IPS-18c (cell line): ENCODE results near the gene EIF2D.

Source experiments
- H3K4me3 ChIP-seq: 2 replicates; pipeline ENCODE4 v1.7.0; 2013; ENCODE audit warnings: low read depth, mild to moderate bottlenecking, low read length, moderate library complexity; ENCODE audit not compliant: insufficient read depth
- H3K9me3 ChIP-seq: one replicate; pipeline ENCODE4 v1.6.1; 2013; ENCODE audit warnings: mild to moderate bottlenecking, low read length, moderate library complexity; ENCODE audit not compliant: control insufficient read depth, insufficient read depth

The EIF2D gene

DNA sequence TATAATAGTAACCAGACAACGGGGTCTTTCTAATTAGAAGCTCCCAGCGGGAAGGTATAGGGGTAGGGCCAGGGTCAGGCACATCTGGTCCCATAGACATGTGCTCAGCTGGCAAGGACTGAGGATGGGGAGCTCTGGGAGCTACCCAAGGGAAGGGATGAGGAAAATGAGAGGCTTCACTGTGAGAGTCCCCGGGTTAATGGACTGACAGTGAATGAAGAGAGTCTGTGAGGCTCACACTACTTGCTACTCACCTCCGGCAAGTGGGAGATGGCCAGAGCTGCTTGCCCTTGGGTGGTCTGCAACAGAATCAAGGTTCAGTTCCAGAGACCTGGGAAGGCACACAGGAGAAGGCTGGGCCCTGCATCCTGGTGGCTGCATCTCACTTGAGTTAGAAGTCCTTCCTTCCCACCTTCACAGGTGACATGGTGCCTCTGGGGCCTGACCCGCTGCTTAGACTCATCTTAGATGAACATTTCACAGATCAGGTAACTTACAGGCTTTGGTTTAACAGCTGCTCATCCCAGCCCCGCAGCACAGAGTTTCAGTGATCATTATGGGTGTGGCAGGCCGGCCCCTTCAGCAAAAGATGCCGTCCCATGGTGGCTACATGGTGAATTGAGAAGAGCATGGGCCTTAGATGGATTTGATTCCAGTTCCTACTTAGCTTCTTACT, 31.7 kb downstream of the EIF2D start:
- Histone ChIP-seq H3K4me3 (no peak overlapping the region), H3K9me3 (no peaks in the 10 kb centered on the region)

GRCh38 chr1:206579747-206580437, 32.4 kb downstream of the EIF2D start:
- no peak overlapping the region for H3K4me3 ChIP-seq
- H3K9me3 ChIP-seq, result no peaks in the 10 kb centered on the region

DNA sequence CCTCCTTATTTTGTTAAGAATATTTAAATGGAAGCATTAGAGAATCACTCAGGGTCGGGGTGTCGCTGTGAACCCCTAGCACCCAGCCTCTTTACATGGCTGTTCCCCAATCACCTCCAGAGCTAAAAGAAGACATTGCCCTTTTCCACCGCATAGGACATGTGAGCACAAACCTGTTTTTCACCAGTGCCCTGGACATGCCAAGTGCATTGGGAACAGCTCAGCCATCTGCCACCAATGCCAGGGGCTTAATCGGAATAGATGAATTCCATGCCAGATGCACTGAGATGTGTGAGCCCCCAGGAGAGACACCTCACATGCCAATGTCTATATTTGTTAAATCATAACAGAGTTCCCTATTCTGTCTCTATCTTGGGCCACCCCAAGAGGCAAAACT, 33.3 kb downstream of the EIF2D start:
- Histone ChIP-seq H3K4me3 (no peak overlapping the region), H3K9me3 (no peaks in the 10 kb centered on the region)

GRCh38 chr1:206578068-206578977, 33.9 kb downstream of the EIF2D start:
- Histone ChIP-seq H3K9me3 (no peaks in the 10 kb centered on the region), H3K4me3 (no peak overlapping the region)

- Histone ChIP-seq H3K9me3 (no peaks in the 10 kb centered on the region), H3K4me3 (no peak overlapping the region)
Observed at GRCh38 chr1:206577626-206578025, 34.6 kb downstream of the EIF2D start.

GRCh38 chr1:206575894-206576737, 36.1 kb downstream of the EIF2D start:
- H3K4me3 ChIP-seq, result no peak overlapping the region
- H3K9me3 ChIP-seq, result no peaks in the 10 kb centered on the region

DNA sequence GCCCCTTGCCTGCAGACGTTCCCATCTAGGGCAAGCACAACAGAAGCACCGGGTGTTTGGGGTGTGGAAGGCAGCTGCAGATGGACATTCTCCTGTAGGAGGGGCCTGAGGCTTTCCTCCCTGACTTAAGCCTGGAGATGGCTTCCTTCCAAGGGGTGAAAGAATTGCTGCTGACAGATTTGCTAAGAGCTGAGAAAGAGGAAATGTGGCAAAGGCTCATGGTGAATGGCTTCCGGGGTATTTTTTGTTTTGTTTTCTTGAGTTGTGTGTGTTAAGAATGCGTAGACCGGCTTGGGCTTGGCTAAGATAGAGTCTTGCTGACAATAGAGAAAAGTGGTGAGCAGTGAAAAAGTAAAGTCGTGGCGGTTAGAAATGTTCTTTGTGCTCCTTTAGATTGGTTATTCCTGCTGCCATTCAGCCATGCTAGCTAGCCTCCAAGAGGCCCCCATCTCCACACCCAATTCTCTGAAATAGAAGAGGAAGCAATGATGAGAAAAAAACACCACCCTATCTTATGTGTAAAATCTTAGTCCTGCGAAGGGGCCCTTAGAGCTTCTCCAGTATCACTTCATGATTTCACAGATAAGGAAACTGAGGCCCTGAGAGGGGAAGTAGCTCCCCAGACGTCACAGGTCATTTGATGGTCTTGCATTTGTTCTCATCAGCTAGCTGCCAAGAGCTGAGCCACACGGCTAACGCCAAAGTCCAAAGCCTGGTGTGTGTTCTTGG, 36.9 kb downstream of the EIF2D start:
- no peak overlapping the region for H3K4me3 ChIP-seq
- no peaks in the 10 kb centered on the region for H3K9me3 ChIP-seq

- H3K4me3 ChIP-seq, result no peak overlapping the region
- no peaks in the 10 kb centered on the region for H3K9me3 ChIP-seq
Observed at GRCh38 chr1:206573762-206574161, 38.5 kb downstream of the EIF2D start.

DNA sequence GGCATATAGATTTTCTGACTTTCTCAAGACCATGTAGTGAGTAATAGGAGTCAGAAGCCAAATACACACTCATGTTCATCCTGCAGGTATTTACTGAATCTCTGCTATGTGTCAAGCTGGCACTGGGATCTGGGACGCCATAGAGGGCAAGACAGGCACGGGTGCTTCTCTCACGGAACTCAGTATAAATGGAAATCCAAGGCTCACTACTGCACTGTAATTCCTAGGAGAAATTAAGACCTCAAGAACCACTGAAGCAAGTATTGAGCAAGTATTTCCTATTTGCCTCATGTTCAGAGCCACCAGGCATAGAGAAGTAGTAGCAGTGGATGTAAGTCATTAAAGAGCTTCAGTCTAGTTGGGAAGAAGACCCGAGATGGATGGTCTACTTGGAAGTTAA, 38.9 kb downstream of the EIF2D start:
- no peaks in the 10 kb centered on the region for H3K9me3 ChIP-seq
- H3K4me3 ChIP-seq, result no peak overlapping the region

GRCh38 chr1:206572835-206573234, 39.4 kb downstream of the EIF2D start:
- Histone ChIP-seq H3K9me3 (no peaks in the 10 kb centered on the region), H3K4me3 (no peak overlapping the region)

DNA sequence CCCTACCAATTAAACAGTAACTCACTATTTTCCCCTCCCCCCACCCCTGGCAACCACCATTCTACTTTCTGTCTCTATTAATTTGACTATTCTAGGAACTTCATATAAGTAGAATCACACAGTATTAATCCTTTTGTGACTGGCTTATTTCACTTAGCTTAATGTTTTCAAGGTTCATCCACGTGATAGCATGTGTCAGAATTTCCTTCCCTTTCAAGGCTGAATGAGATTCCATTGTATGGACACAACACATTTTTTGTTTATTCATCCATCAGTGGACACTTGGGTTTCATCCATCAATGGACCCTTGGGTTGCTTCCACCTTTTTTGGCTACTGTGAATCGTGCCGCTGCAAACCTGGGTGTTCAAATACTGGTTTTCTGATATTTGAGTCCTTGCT, 41.7 kb downstream of the EIF2D start:
- H3K4me3 ChIP-seq, result no peak overlapping the region
- H3K9me3 ChIP-seq, result no peaks in the 10 kb centered on the region

DNA sequence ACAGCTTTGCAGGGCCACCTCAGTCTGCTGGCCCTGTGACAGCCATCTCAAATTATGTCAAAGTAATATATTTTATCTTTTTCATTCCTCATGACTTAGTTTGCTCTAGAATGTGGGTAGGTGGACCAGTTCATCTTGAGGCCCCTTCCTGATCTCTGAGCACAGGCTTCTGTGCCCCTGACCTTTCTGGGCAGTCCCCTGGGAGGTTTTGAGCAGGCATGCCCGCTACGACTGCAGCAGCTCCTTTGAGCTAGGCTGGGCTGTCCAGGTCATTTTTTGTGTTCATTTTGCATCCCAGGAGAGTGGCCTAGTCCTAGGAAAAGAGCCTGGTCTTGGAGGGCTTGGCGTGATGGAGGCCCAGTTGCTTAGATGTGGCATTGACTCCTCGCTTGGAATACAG, 42.7 kb downstream of the EIF2D start:
- no peaks in the 10 kb centered on the region for H3K9me3 ChIP-seq
- no peak overlapping the region for H3K4me3 ChIP-seq

- Histone ChIP-seq H3K4me3 (no peak overlapping the region), H3K9me3 (no peaks in the 10 kb centered on the region)
Observed at GRCh38 chr1:206568779-206569352, 43.4 kb downstream of the EIF2D start.

DNA sequence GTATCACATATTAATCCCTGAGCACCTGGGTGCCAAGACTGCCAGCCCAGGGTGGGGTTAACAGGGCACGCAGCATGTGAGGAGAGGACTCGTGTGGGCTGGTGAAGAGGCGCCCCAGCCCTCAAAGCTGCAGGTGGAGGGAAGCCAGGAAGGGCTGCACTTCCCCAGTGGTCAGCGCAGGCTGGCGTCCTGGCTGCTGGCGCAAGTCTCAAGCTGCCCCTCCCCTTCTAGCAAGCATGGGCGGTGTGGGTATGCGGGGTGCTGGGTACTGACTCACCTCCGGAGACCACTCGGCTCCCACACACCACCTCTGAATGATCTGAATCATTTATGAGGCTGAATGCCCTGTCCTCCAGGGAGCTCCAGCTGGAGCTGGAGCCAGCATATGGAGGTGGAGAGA, 44.0 kb downstream of the EIF2D start:
- Histone ChIP-seq H3K9me3 (no peaks in the 10 kb centered on the region), H3K4me3 (no peak overlapping the region)

- Histone ChIP-seq H3K4me3 (no peak overlapping the region), H3K9me3 (no peaks in the 10 kb centered on the region)
Observed at GRCh38 chr1:206566999-206567398, 45.3 kb downstream of the EIF2D start.

DNA sequence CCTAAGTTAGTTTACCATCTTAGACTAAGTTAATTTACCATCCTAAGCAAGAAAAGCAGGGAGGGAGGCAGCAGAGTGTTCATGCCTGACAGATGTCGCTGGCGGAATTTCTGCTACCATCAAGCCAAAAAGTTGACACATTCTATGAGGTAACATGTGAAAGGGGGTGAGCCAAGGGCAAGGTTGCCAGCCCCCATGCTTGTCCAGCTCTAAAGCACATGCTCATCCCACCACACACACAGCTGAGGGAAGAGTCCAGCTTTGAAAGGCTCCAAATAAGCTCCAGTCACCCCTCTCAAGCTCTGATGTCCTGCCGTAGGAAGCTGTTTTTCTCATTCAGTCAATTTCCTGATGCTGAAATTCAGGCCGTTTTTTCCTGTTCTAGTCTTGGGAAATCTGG, 46.3 kb downstream of the EIF2D start:
- H3K9me3 ChIP-seq, result no peaks in the 10 kb centered on the region
- H3K4me3 ChIP-seq, result no peak overlapping the region
